NCI-H128 (cell line): ENCODE data around the gene ACAD10.
"Not testable (repeated sequence)": the region's sequence is repeated elsewhere in the genome, so short reads cannot be mapped to it uniquely, and the experiment has no call there.

Experiments
- DNase-seq: peaks from one replicate; lab custom pipeline; 2025; ENCODE audit not compliant: unreplicated experiment; lab: John Stamatoyannopoulos, UW

The ACAD10 gene

GRCh38 chr12:111748867-111749266, 63.0 kb downstream of the ACAD10 start:
- no peak for DNase-seq

GRCh38 chr12:111749391-111749790, 63.5 kb downstream of the ACAD10 start:
- DNase-seq: no peak

- DNase-seq: no peak
These were observed 67.5 kb downstream of the ACAD10 start for GRCh38 chr12:111753144-111753881.

GRCh38 chr12:111754671-111755070, 68.8 kb downstream of the ACAD10 start:
- no peak for DNase-seq

- no peak for DNase-seq
These were observed 70.3 kb downstream of the ACAD10 start for GRCh38 chr12:111756196-111756595.

- no peak for DNase-seq
These were observed 70.8 kb downstream of the ACAD10 start for GRCh38 chr12:111756681-111757080.

- DNase-seq: no peak
These were observed 71.7 kb downstream of the ACAD10 start for GRCh38 chr12:111757361-111758119.

GRCh38 chr12:111758120-111758561, 72.3 kb downstream of the ACAD10 start:
- DNase-seq: no peak

- DNase-seq: no peak
These were observed 73.4 kb downstream of the ACAD10 start for GRCh38 chr12:111759271-111759670.

- no peak for DNase-seq
These were observed 74.1 kb downstream of the ACAD10 start for GRCh38 chr12:111759991-111760390.

GRCh38 chr12:111761099-111761498, 75.2 kb downstream of the ACAD10 start:
- no peak for DNase-seq

- no peak for DNase-seq
These were observed 75.9 kb downstream of the ACAD10 start for GRCh38 chr12:111761706-111762105.

GRCh38 chr12:111763552-111763951, 77.7 kb downstream of the ACAD10 start:
- DNase-seq: not testable (repeated sequence)

- no peak for DNase-seq
These were observed 78.4 kb downstream of the ACAD10 start for GRCh38 chr12:111764120-111764821.

GRCh38 chr12:111766608-111767361, 80.9 kb downstream of the ACAD10 start, which contains the start of gene ALDH2:
Gene ALDH2, plus strand, starts transcription at chr12:111766933. Its CDS starts 50 bp downstream, at chr12:111766983.
- DNase-seq: no peak

- DNase-seq: no peak
These were observed 81.7 kb downstream of the ACAD10 start for GRCh38 chr12:111767362-111768158.

GRCh38 chr12:111768159-111768895, 82.5 kb downstream of the ACAD10 start:
- DNase-seq: no peak

- no peak for DNase-seq
These were observed 83.7 kb downstream of the ACAD10 start for GRCh38 chr12:111769599-111769998.

- no peak for DNase-seq
These were observed 88.1 kb downstream of the ACAD10 start for GRCh38 chr12:111773801-111774551.
